ENCODE measurements around the gene PDZD2.

GRCh38 chr5:31661257-31661656 lies 22.3 kb downstream of the PDZD2 start:
- TF ChIP-seq CTCF (IDR thresholded peaks at IDR 0.05) = no peak
- TF ChIP-seq POLR2A (IDR thresholded peaks at IDR 0.05) = no peak
